Limb (tissue), 2 donors: ENCODE results near the gene DOCK7.
"Not testable (repeated sequence)": the region's sequence is repeated elsewhere in the genome, so short reads cannot be mapped to it uniquely, and the experiment has no call there.

Experiments used
- DNase-seq, 2 donors: peaks; one replicate each; pipeline ENCODE4 v3.0.0-alpha.2; 2016; ENCODE audit errors: extremely low spot score in 2 of 2

Gene DOCK7

DNA sequence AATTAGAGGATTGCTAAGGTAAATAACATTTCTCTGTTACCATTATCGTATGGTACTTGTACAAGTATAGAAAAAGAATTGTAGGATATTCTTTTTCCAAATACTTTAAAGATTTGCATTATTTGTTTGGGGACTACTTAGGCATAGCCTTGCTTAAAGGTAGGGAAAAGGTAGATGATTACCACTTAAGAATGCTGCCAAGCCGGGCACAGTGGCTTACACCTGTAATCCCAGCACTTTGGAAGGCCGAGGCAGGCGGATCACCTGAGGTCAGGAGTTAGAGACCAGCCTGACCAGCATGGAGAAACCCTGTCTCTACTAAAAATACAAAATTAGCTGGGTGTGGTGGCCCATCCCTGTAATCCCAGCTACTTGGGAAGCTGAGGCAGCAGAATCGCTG is 10.0 kb upstream of the DOCK7 start:
- not testable (repeated sequence) for DNase-seq

DNA sequence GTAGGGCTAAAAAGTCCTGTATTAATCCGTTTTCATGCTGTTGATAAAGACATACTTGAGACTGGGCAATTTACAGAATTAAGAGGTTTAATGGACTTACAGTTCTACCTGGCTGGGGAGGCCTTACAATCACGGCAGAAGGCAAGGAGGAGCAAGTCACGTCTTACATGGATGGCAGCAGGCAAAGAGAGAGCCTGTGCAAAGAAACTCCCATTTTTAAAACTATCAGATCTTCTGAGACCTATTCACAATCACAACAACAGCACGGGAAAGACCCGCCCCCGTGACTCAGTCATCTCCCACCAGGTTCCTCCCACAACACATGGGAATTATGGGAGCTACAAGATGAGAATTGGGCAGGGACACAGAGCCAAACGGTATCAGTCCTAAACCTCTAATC is 6.3 kb upstream of the DOCK7 start:
- DNase-seq = not testable (repeated sequence)

DNA sequence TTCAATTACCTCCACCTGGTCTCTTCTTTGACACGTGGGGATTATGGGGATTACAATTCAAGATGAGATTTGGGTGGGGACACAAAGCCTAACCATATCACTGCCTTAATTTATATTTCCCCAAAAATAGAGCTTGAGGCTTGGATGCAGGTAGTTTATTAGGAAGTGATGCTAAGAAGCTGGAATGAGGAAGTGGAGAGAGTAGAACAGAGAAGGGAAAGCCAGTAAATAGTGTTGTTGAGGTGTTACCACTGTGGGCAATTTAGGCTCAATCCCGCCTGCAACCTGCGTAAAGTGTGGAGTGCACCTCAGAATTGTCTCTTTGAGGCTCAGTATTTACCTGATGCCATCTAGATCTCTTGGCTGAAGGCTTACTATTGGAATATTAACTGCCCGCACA is 4.9 kb upstream of the DOCK7 start:
- no peak for DNase-seq

DNA sequence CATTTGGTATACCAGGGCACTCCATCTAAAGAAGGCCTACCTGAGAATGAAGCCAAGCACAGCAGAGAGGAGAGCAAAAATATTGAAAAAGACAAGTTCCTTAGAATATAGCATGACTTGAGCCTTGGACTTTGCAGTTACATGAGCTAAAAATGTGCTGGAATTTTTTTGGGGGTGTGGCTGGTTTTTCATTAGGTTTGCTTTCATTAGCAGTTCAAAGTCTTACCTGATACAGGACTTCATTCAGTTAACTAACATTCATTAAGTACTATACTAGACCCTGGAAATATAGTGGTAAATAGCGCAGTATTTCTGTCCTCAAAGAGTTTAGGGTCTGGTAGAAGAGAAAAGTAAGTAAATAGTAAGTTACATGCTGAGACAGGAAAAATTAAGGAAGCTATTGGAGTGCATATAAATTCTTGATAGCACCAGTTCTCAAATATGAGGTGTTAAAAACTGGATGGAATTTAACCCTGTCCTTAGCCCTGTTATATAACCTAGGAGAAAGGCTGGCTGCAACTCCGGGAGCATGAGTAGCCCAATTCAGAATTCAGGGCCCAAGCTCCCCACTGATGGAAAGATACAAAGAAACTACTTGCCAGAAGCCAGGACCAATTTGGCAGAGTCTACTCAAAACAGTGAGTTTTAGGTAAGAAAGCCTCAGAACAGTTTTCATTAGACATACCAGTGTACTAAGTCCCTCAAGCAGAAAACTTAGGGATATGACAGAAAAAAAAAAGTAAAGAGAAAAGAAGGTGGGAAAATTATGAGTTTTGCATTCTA is 3.1 kb upstream of the DOCK7 start:
- DNase-seq = no peak

DNA sequence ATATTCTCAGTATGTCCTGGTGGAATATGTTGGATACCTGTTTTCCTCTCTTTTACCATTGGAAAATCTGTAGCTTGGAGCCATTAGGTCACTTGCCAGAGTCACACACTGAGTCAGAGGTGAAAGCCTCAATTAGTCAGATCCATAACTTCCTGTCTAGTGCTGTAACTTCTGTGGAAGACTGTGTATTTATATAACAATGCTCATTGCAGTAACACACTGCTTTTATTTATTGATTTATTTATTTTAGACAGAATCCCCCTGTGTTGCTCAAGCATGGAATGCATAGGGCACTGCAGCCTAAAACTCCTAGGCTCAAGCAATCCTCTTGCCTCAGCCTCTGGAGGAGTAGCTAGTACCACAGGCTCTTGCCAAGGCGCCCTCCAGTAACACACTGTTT is 1.3 kb upstream of the DOCK7 start:
- DNase-seq = no peak

DNA sequence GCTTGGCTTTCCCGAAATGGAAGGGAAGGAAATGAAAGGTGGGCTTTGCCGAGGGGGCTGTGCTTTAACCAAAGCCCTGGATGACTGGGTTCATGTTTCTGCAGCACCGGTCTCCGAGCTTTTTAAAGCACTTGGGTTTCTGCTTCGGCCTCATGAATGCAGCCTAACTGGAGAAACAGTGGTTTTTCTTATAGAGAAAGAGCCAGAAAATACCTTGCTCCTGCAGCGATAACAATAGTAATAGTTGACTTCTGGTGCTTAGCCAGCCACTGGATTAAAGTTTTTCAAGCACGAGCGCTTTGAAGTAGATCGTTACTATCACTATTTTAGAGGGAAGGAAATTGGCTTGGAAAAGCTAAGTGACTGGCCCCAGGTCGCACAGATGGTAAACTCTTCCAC is 500 bp upstream of the DOCK7 start:
- DNase-seq = no peak

DNA sequence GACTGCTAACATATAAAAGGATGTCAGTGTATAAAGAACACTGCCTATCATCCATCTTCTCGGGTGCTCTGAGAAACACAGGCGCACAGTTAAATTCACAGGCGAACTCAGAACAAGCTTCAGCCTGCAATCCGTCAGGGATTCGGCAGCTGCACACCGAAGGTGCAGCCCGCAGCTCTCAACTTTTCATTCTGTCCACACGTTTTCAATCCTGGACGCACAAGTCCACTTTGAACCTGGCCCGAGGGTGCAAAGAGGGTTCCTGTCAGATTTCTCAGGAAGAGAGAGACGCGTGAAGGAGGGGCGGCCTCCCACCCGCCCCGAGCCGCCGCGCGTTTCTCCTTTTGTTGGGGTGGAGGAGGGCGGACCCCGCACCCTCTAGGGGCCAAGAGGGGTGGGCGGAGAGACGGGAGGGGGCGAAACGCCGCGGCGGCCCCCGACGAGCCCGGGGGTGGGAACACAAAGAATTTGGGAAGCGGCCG is 724 bp downstream of the DOCK7 start:
- DNase-seq = peak in 1 of 2 donors; percentile 51

DNA sequence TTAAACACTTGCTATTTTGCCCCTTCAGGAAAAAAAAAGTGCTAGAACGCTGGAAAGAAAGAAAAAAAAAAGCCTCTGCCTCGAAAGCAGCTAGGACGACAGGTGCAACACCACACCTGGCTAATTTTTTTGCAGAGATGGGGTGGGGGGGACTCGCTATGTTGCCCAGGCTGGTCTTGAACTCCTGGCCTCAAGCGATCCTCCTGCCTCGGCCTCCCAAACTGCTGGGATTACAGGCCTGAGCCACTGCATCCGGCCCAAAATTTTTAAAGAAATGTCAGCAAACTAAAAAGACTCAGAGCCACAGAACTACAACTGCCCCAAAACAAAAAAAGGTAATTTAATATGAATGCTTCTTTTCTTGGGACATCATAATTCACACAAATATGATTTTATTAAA is 1.4 kb downstream of the DOCK7 start:
- no peak for DNase-seq

DNA sequence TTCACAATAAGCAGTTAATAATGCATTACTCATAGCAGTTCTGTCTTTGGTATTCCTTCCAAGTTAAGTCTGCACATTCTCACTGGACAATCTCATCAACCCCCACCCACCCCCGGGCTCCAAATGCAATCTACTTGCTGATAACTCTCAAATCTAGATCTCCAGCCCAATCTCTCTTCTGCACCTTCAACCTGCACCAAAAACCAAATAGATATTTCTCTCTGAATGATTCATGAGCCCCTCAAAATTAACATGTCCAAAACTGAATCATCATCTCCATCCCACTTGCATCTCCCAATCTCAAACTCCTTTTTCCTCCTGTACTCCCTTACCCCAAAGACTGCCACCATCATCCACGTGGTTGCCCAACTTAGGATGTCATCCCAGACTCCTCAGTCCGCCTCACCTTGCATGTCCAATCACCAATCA is 2.7 kb downstream of the DOCK7 start:
- DNase-seq = no peak

DNA sequence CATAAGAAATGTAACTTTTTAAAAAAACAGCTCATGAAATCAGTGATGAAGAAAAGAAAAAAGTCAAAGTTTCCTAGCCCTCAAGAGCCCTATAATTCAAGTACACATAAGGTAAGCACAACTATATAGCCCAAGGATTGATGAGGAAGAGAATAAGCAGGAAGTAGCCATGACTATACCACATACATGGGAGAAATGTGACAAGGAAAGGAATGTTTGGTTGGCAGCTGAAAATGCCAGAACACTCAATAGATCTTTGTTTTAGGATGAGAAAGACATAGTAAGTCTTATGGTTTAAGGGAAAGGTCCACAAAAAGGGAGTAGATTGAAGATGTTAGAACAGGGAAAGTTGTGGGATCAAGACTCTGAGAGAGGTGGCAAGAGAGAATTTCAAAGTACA is 5.7 kb downstream of the DOCK7 start:
- no peak for DNase-seq

DNA sequence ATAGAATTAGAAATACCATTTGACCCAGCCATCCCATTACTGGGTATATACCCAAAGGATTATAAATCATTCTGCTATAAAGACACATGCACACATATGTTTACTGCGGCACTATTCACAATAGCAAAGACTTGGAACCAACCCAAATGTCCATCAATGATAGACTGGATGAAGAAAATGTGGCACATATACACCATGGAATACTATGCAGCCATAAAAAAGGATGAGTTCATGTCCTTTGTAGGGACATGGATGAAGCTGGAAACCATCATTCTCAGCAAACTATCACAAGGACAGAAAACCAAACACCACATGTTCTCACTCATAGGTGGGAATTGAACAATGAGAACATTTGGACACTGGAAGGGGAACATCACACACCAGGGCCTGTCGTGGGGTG is 7.2 kb downstream of the DOCK7 start:
- DNase-seq = not testable (repeated sequence)

DNA sequence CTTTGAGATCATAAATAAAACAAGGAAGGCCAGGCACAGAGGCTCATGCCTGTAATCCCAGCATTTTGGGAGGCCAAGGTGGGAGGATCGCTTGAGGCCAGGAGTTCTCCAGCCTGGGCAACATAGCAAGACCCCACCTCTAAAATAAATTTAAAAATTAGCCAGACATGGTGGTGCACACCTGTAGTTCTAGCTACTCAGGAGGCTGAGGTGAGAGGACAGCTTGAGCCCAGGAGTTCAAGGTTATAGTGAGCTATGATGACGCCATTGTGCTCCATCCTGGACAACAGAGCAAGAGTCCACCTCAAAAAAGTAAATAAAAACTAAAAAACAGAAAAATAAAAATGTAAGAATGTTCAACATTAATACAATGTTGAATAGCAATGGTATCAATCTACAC is 10.4 kb downstream of the DOCK7 start:
- DNase-seq = not testable (repeated sequence)

DNA sequence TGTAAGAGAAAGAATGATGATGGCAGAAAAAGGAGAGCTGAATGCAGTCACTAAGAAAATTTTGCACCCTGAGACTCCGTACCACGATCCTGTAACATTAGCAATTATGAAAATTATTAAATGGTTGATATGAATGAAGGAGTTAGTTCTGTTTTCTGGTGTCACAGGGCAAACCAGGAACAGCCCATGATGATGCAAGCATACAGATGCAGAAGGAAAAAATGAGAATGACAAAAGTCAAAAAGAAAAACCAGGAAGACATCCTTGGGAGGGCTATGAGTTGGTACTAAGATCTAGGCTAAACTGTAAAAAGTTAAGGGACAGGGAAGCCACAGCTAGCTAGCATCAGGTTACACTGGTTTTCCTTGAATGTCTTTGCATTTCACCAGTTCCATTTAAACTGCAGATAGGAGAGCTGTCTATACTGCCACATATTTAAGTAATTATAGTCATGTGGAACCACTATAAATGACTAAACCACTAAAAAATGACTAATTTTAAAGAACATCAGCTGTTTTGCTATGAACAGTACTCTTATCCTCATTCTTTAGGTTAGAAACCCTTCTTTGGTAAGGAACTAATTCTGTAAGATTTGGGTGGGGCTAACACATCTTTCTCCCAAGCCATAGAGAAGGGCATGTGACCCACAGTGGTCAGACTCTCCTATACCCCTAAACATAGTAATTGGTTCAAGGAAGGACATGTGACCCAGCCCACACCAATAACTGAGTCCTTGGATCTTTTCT is 11.4 kb downstream of the DOCK7 start:
- DNase-seq = no peak

DNA sequence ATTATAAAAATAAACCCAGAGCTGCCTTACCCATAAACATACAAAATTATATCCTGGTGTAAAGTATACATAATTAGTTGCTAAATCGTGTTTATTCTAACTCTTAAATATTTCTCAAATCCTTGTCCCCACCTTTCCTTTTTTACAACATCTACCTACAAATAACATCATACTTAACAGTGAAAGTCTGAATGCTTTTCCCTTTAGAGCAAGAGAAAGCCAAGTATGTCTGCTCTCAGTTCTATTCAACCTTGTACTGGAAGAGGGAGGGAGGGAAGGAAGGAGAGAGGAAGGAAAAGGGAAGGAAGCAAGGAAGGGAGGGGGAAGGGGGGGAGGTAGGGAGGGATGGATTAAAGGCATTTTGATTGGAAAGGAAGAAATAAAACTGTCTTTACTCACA is 14.6 kb downstream of the DOCK7 start:
- no peak for DNase-seq

DNA sequence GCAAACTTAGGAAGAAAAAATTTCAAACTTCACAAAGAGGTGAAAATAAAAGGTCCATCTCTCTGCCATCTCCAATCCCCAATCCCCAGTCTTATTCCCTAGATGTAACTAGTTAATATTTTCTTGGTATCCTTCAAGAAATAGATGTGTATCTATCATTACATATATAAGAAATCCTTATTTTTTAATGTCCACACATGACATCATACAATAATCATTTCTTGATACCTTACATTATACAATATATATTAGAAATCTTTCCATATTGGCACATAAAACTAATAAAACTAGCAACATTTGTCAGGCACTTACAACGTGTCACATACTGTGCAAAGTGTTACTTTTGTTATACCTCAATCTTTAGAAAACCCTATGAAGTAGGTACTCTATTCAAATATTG is 16.2 kb downstream of the DOCK7 start:
- no peak for DNase-seq

DNA sequence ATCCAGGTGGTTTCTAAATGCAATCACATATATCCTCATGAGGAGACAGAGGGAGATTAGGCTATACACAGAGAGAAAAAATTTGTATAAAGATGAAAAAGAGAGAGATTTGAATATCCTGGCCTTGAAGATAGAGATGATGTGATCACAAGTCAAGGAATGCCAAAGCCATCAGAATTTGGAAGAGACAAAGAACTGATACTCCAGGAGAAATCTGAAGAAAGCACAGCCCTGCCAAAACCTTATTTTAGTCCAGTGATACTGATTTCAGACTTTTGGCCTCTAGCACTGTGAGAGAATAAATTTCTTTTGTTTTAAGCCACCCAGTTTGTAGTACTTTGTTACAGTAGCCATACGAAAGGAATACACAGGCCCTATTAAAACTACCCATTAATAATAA is 33.4 kb downstream of the DOCK7 start:
- no peak for DNase-seq

DNA sequence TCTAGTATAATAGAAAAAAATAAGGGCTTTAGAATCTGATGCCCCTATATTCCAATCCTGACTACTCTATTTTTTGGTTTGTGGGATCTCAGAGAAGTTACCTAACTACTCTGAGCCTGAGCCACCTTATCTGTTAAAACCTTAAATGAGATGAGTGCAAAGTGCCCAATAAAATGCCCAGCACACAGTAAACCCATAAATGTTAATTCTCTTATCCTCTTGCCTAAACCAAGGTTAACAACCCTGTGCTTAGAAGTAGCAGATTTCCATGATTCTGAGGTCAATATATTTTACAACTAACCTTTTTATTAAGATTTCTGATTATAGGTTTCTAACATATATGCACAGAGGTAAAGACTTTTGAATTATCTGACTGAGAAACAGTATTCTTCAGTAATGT is 35.8 kb downstream of the DOCK7 start:
- DNase-seq = no peak

DNA sequence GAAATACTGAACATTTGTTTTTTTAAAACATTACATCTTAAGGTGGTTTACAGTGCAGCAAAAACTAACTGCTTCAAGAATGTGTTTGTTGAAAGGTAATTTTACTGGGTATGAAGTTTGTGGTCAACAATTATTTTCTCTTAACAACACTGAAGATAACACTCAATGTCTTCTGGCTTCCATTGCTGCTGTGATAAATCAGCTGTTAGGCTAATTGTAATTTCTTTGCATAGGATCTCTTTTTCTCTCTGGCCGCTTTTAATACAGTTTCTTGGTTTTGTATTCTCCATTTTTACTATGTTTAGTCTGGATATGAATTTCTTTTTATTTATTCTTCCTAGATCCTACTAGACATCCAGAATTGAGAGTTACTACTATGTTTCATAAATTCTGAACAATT is 44.9 kb downstream of the DOCK7 start:
- DNase-seq = no peak

DNA sequence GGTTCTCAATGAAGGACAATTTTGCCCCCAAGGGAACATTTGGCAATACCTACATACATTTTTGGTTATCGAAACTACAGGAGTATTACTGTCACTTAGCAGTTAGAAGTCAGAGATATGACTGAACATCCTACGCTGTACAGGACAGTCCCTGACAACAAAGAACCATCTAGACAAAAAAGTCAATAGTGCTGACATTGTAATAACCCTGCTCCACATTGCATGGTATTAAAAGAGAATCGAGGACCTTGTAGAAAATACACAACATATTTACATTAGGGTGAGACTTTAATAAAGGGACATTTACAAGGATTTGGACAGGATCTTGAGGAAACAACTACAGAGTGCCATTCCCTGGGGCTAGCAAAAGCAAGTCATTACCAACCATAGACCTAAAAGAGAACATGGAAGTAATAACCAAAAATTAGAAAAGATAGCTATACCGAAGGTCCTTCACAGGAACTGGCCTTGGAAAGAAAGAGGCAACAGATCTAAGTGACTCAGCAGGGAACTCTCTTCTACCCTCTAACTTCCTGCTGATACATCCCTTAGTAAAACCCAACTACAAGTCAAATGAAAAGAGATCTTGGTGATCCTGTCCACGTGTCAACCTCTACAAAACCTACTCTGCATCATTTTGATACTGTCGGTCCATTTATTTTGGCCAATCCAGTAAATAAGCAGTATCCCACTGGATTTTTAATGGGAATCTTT is 50.6 kb downstream of the DOCK7 start:
- no peak for DNase-seq

DNA sequence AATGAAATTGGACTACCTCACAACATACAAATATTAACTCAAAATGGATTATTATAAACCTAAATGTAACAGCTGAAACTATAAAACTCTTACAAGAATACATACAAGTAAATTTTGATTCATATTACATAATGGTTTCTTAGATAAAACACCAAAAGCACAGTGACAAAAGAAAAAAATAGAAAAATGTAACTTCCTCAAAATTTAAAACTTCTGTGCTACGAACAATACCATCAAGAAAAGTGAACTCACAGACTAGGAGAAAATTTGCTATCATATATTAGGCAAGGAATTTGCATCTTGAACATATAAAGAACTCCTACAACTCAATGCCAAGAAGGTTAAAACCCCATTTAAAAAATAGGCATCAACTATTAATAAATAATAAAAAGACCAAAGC is 59.7 kb downstream of the DOCK7 start:
- DNase-seq = no peak

DNA sequence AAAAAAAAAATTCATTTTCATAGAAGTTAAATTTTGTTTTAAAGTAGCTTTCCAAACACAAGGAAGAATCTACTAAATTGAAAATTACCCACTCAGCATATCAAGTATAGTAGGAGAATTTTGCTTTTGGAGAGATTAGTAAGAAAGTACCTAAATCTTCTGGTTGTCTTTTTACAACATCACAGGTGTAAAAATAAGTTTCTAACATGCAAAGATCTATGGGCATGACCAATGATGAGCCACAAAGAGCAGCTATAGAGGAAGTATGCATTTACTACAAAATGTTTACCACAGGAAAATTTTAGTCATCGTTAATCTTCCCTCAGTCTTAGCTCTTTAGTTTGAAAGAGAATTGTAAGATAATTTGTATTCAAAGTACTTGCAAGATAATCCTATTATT is 62.8 kb downstream of the DOCK7 start:
- DNase-seq = no peak

DNA sequence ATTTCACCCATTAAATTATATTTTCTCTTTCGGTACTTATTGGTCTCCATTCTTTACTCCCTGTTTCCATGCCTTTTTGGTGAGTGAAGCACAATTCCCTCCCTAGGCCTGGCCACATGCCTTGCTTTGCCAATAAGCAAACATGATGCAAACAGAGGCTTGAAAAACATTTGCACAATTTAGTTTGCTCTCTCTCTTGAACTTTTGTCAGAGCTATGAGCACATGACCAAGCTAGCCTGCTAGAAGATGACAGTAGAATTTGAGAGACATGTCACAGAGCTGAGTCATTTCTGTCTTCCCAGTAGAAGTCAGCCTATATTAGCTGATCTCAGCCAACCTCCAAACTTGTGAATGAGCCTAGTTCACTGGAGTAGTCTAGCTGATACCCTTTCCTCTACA is 66.3 kb downstream of the DOCK7 start:
- DNase-seq = no peak
